Measurements from ENCODE around the gene TBC1D4. TPM values are rescaled to one million over a fixed set of nuclear protein-coding genes. Genes with fewer than 3 reads are reported as not detected.

TBC1D4 gene
- total RNA-seq, 4 donors from 2014 or later = 38.2 to 56.9 (median 43.9) TPM

- TF ChIP-seq CTCF (IDR thresholded peaks at IDR 0.05; ENCODE audit: low read depth) = no peak
These were observed 66.3 kb downstream of the TBC1D4 start for GRCh38 chr13:75415694-75416093.

GRCh38 chr13:75415171-75415570, 66.8 kb downstream of the TBC1D4 start:
- TF ChIP-seq CTCF (IDR thresholded peaks at IDR 0.05; ENCODE audit: low read depth) = no peak

GRCh38 chr13:75414036-75414827, 67.7 kb downstream of the TBC1D4 start:
- TF ChIP-seq CTCF (IDR thresholded peaks at IDR 0.05; ENCODE audit: low read depth) = no peak

GRCh38 chr13:75411924-75412537, 69.9 kb downstream of the TBC1D4 start:
- TF ChIP-seq CTCF (IDR thresholded peaks at IDR 0.05; ENCODE audit: low read depth) = no peak

- no peak for TF ChIP-seq CTCF (IDR thresholded peaks at IDR 0.05; ENCODE audit: low read depth)
These were observed 71.8 kb downstream of the TBC1D4 start for GRCh38 chr13:75410207-75410606.

GRCh38 chr13:75407998-75408397, 74.0 kb downstream of the TBC1D4 start:
- TF ChIP-seq CTCF (IDR thresholded peaks at IDR 0.05; ENCODE audit: low read depth) = no peak

- no peak for TF ChIP-seq CTCF (IDR thresholded peaks at IDR 0.05; ENCODE audit: low read depth)
These were observed 74.5 kb downstream of the TBC1D4 start for GRCh38 chr13:75407473-75407872.

All from subcutaneous adipose tissue (tissue), 4 donors.